BJ (cell line): ENCODE measurements around the gene MEF2C. TPM values are rescaled to one million over a fixed set of nuclear protein-coding genes. Genes with fewer than 3 reads are reported as not detected.
A peak's percentile ranks its signal among the peaks of the same experiment; 100 is the strongest.

ENCODE experiments used
- CTCF ChIA-PET: fragments of 350-600 bp; formaldehyde crosslinking; extraction: SDS; loops from one replicate; lab custom pipeline; 2021; ENCODE audit warnings: antibody characterized with exemption, inconsistent platforms; lab: Yijun Ruan, JAX
- POLR2A ChIA-PET: fragments of 300-600 bp; sonication (Branson Sonifier 250); formaldehyde crosslinking; extraction: SDS; loops from one replicate; lab custom pipeline; 2021; ENCODE audit warnings: antibody characterized with exemption; lab: Charles Lee
- DNase-seq: peaks from one replicate; pipeline ENCODE4 v3.0.0-alpha.2; 2011; ENCODE audit warnings: low read depth
- H3K27me3 ChIP-seq: 2 replicates; pipeline ENCODE4 v1.6.0; 2011; ENCODE audit warnings: low read length; ENCODE audit not compliant: control insufficient read depth, insufficient read depth
- H3K36me3 ChIP-seq: 2 replicates; pipeline ENCODE4 v1.5.1; 2011; ENCODE audit warnings: low read length; ENCODE audit not compliant: control insufficient read depth, insufficient read depth
- H3K4me3 ChIP-seq: 2 replicates; pipeline ENCODE4 v1.5.1; 2011; ENCODE audit warnings: low read depth, mild to moderate bottlenecking, control low read depth, low read length
- polyA plus RNA-seq: library from polyadenylated mRNA; depleted of rRNA; stranded (reverse); fragments of >200 nt; gene quantifications from 2 replicates; pipeline ENCODE4 v1.2.3, GENCODE V29; 2011
- TF ChIP-seq, protein P1 (sequence below): IDR thresholded peaks from 2 replicates; pipeline ENCODE4 v1.5.1; 2011; ENCODE audit warnings: low read depth, mild to moderate bottlenecking, control low read depth, inconsistent platforms, low read length, moderate library complexity; ENCODE audit not compliant: insufficient read depth

Gene MEF2C
- polyA plus RNA-seq, 1 experiment: 1.6 TPM

GRCh38 chr5:88824892-88825583 lies 57.9 kb downstream of the MEF2C start:
- POLR2A ChIA-PET: interaction anchor here (0.6 kb wide), 1 partner anchor 12 kb away, joined by 7 read pairs; no protein-coding TSS in a partner anchor
- H3K27me3 ChIP-seq: no peaks in the 10 kb centered on the region
- DNase-seq: peak; percentile 29
- no peak overlapping the region for H3K4me3 ChIP-seq
- CTCF ChIA-PET: interaction anchor here (0.6 kb wide), 1 partner anchor 1438 kb away, joined by 3 read pairs; no protein-coding TSS in a partner anchor
- TF ChIP-seq, protein P1, sequence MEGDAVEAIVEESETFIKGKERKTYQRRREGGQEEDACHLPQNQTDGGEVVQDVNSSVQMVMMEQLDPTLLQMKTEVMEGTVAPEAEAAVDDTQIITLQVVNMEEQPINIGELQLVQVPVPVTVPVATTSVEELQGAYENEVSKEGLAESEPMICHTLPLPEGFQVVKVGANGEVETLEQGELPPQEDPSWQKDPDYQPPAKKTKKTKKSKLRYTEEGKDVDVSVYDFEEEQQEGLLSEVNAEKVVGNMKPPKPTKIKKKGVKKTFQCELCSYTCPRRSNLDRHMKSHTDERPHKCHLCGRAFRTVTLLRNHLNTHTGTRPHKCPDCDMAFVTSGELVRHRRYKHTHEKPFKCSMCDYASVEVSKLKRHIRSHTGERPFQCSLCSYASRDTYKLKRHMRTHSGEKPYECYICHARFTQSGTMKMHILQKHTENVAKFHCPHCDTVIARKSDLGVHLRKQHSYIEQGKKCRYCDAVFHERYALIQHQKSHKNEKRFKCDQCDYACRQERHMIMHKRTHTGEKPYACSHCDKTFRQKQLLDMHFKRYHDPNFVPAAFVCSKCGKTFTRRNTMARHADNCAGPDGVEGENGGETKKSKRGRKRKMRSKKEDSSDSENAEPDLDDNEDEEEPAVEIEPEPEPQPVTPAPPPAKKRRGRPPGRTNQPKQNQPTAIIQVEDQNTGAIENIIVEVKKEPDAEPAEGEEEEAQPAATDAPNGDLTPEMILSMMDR: no peak
- no peaks in the 10 kb centered on the region for H3K36me3 ChIP-seq

DNA sequence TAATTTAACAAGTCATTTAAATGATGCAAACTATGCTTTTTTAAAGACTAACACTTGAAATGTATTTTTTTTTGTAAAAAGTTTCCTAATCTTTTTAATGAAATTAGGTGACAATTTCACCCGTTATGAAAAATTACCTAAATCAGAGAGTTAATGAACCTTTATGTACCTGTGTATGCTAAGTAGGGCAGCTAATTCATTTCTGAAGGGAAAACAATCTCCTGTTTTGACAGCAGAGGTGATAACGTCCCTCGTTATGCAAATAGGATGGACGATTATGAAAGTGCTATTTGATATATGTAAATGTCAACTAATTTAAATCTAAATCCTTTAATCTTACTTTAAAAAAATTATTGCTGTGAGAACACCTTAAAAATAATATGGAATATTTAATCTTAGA lies 58.8 kb downstream of the MEF2C start:
- DNase-seq: no peak
- TF ChIP-seq, protein P1: no peak
- POLR2A ChIA-PET: no interaction called here

GRCh38 chr5:88823201-88823600 lies 59.8 kb downstream of the MEF2C start:
- DNase-seq: no peak
- TF ChIP-seq, protein P1: no peak
- no peaks in the 10 kb centered on the region for H3K27me3 ChIP-seq
- POLR2A ChIA-PET: no interaction called here
- CTCF ChIA-PET: no interaction called here
- H3K4me3 ChIP-seq: no peak overlapping the region
- no peaks in the 10 kb centered on the region for H3K36me3 ChIP-seq

More for the DNA sequence above, 58.8 kb downstream of the MEF2C start:
- CTCF ChIA-PET: no interaction called here
- no peak overlapping the region for H3K4me3 ChIP-seq
- no peaks in the 10 kb centered on the region for H3K27me3 ChIP-seq
- H3K36me3 ChIP-seq: no peaks in the 10 kb centered on the region

GRCh38 chr5:88821161-88821560 lies 61.8 kb downstream of the MEF2C start:
- Histone ChIP-seq H3K27me3 (no peaks in the 10 kb centered on the region), H3K36me3 (no peaks in the 10 kb centered on the region), H3K4me3 (no peak overlapping the region)
- no peak for DNase-seq
- ChIA-PET POLR2A (no interaction called here), CTCF (interaction anchor here (2.0 kb wide), 1 partner anchor 9 kb away, joined by 6 read pairs; no protein-coding TSS in a partner anchor)
- TF ChIP-seq, protein P1: no peak

GRCh38 chr5:88820581-88820980 lies 62.4 kb downstream of the MEF2C start:
- POLR2A ChIA-PET: no interaction called here
- Histone ChIP-seq H3K27me3 (no peaks in the 10 kb centered on the region), H3K36me3 (no peaks in the 10 kb centered on the region), H3K4me3 (no peak overlapping the region)
- TF ChIP-seq, protein P1: no peak
- CTCF ChIA-PET: interaction anchor here (1.5 to 2.0 kb wide), 2 partner anchors 9 to 20 kb away, joined by 3 to 6 read pairs; no protein-coding TSS in a partner anchor
- no peak for DNase-seq
